ENCODE data around the gene KIF26B. TPM values are rescaled to one million over a fixed set of nuclear protein-coding genes. Genes with fewer than 3 reads are reported as not detected.

Gene KIF26B
- total RNA-seq, 2 donors from 2014 or later = 0.30 to 0.35 TPM

GRCh38 chr1:245108909-245109308 is 45.9 kb upstream of the KIF26B start:
- no peaks in the 10 kb centered on the region for H3K9me3 ChIP-seq
- no peaks in the 10 kb centered on the region for H3K36me3 ChIP-seq
- no peak overlapping the region for H3K9ac ChIP-seq (ENCODE audit: low read depth in 2 of 2, low read length in 2 of 2)
- H3K27me3 ChIP-seq = no peaks in the 10 kb centered on the region
- no peak for DNase-seq
- no peaks in the 10 kb centered on the region for H3K4me1 ChIP-seq
- H3K27ac ChIP-seq = no peak overlapping the region
- intact Hi-C loops (cut with DNase I) = no loop called here
- no peak for TF ChIP-seq CTCF (IDR thresholded peaks at IDR 0.05)
- H3K4me3 ChIP-seq = no peak overlapping the region

GRCh38 chr1:245110406-245110805 is 44.4 kb upstream of the KIF26B start:
- Histone ChIP-seq H3K4me3 (no peak overlapping the region), H3K36me3 (no peaks in the 10 kb centered on the region), H3K27ac (no peak overlapping the region), H3K4me1 (no peaks in the 10 kb centered on the region), H3K9me3 (no peaks in the 10 kb centered on the region), H3K27me3 (no peaks in the 10 kb centered on the region), H3K9ac (ENCODE audit: low read depth in 2 of 2, low read length in 2 of 2) (no peak overlapping the region)
- no peak for DNase-seq
- intact Hi-C loops (cut with DNase I) = no loop called here
- TF ChIP-seq CTCF (IDR thresholded peaks at IDR 0.05) = no peak

- no peak for TF ChIP-seq CTCF (IDR thresholded peaks at IDR 0.05)
- H3K9ac ChIP-seq (ENCODE audit: low read depth in 2 of 2, low read length in 2 of 2) = no peak overlapping the region
- H3K4me3 ChIP-seq = no peak overlapping the region
- H3K27ac ChIP-seq = no peak overlapping the region
- intact Hi-C loops (cut with DNase I) = no loop called here
- no peak for DNase-seq
- H3K27me3 ChIP-seq = no peaks in the 10 kb centered on the region
- H3K36me3 ChIP-seq = no peaks in the 10 kb centered on the region
- no peaks in the 10 kb centered on the region for H3K9me3 ChIP-seq
- no peaks in the 10 kb centered on the region for H3K4me1 ChIP-seq
These were observed 43.7 kb upstream of the KIF26B start for GRCh38 chr1:245111073-245111472.

- no peak overlapping the region for H3K4me3 ChIP-seq
- no peak overlapping the region for H3K9ac ChIP-seq (ENCODE audit: low read depth in 2 of 2, low read length in 2 of 2)
- H3K36me3 ChIP-seq = no peaks in the 10 kb centered on the region
- no peak for DNase-seq
- H3K27ac ChIP-seq = no peak overlapping the region
- H3K4me1 ChIP-seq = no peaks in the 10 kb centered on the region
- intact Hi-C loops (cut with DNase I) = no loop called here
- no peak for TF ChIP-seq CTCF (IDR thresholded peaks at IDR 0.05)
- H3K27me3 ChIP-seq = no peaks in the 10 kb centered on the region
- no peaks in the 10 kb centered on the region for H3K9me3 ChIP-seq
These were observed 41.1 kb upstream of the KIF26B start for GRCh38 chr1:245113649-245114048.

GRCh38 chr1:245116131-245116530 is 38.7 kb upstream of the KIF26B start:
- H3K4me1 ChIP-seq = no peaks in the 10 kb centered on the region
- H3K9ac ChIP-seq (ENCODE audit: low read depth in 2 of 2, low read length in 2 of 2) = no peak overlapping the region
- H3K27me3 ChIP-seq = no peaks in the 10 kb centered on the region
- no peak for TF ChIP-seq CTCF (IDR thresholded peaks at IDR 0.05)
- H3K4me3 ChIP-seq = no peak overlapping the region
- H3K9me3 ChIP-seq = no peaks in the 10 kb centered on the region
- no peak overlapping the region for H3K27ac ChIP-seq
- H3K36me3 ChIP-seq = no peaks in the 10 kb centered on the region
- intact Hi-C loops (cut with DNase I) = no loop called here
- DNase-seq = no peak

- Histone ChIP-seq H3K9me3 (no peaks in the 10 kb centered on the region), H3K36me3 (no peaks in the 10 kb centered on the region), H3K27me3 (no peaks in the 10 kb centered on the region), H3K4me1 (no peaks in the 10 kb centered on the region), H3K9ac (ENCODE audit: low read depth in 2 of 2, low read length in 2 of 2) (no peak overlapping the region), H3K4me3 (no peak overlapping the region), H3K27ac (no peak overlapping the region)
- no peak for DNase-seq
- intact Hi-C loops (cut with DNase I) = no loop called here
- TF ChIP-seq CTCF (IDR thresholded peaks at IDR 0.05) = no peak
These were observed 38.0 kb upstream of the KIF26B start for GRCh38 chr1:245116751-245117150.
